HG03025 (cell line): ENCODE data around the gene ATP4A.

Source experiments
- ATAC-seq: cut with Tn5 transposase; IDR thresholded peaks from one replicate; pipeline ENCODE4 v1.9.1; 2021; ENCODE audit warnings: mild to moderate bottlenecking, moderate library complexity; ENCODE audit not compliant: unreplicated experiment, low FRiP score

The ATP4A gene

DNA sequence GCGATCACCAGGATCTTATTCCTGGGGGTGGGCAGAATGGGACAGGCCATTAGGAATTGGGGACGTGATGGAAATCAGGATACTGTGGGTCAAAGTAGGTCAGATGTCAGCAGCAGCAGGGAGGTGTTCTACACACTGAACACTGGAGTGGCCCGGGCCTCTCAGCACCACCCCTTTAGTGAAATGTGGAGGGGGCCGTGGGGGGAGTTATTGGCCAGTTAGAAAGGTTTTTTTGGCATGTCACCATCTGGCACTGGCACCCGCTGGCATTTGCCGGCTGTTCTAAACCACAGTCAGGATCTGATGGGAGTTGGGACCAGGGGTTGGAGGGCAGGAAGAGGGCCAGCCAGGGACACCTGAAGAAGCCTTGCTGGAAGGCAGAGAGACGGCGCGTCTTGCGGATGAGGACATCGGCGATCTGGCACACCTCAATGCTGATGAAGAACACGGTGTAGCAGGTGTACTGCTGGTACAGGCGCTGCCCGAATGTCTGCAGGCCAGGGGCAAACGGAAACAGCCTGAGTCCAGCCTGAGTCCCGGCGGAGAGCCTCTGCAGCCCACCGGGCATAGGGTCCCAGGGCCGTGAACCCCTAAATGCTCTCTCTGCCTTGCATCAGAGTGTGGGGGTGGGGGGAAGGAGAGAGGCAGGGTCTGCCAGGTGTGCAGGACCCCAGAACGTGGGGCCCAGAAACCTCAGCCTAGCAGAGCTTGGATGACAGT, 12.2 kb downstream of the ATP4A start:
- ATAC-seq: no peak

DNA sequence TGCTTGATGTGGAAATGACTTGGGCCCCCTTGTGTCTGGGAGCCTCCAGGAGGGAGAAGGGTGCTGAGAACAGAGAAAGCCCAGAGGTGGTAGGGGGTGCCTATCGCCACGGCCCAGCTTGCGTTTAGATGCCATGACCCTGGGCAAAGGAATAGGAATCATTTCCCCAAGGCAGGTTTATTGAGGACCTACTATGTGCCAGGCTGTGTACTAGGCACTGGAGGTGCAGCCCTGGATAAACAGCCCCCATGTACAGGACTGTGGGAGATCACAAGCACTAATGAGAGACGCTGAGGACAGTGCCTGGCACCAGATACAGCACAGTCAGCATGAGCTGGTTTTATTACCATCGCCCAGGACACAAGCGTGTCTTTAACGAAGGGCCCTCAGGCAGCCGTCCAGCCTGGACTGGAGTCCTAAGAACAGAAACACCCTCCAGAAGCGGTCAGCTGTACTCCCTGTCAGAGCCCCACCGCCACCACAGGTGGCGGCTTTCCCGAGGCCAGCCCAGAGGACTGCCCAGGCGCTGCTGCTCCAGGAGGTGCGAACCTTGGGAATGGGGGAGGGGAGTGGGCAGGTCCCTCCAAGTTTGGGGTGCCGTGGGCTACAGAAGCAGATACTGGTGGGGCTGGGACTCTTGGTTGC, 13.5 kb downstream of the ATP4A start:
- ATAC-seq: no peak

DNA sequence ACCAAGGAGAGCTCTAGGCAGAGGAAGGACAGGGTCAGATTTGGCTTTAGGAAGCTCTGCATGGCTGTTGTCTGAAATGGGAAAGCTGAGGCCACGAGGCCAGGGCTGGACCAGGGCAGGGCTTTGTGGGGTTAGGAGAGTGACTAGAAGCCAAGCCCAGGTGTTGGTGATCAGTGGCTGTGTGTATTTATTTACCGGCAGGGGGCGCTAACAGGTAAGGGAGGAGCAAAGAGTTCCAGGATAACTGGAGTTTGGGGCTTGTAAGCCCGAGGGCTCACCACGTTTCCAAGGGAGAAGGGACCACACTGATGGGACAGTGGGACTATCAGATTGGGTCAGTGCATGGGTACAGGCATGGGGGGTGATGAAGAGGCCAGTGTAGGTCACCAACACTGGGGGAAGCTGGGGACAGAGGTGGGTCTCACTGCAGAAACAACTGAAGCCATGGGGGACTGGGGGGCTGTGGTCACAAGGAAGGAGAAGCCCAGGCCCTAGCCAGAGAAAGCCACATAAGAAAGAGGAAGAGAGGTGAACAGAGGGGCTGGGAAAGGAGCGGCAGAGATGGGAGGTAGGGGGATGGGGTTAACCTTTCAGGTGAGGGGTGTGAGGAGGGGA, 14.2 kb downstream of the ATP4A start:
- ATAC-seq: no peak

DNA sequence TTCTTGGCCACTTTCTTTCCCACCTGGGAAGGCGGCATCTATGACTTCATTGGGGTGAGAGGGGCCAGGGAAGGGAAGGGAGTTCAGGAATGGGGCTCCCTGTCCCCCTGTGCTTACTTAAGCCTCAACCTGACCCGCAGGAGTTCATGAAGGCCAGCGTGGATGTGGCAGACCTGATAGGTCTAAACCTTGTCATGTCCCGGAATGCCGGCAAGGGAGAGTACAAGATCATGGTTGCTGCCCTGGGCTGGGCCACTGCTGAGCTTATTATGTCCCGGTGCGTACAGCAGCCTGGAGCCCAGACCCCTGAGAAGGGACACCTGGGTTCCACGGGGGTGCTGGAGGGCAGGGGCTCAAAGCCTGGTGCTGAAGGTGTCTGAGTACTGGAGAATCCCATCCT, 16.9 kb downstream of the ATP4A start:
- no peak for ATAC-seq

DNA sequence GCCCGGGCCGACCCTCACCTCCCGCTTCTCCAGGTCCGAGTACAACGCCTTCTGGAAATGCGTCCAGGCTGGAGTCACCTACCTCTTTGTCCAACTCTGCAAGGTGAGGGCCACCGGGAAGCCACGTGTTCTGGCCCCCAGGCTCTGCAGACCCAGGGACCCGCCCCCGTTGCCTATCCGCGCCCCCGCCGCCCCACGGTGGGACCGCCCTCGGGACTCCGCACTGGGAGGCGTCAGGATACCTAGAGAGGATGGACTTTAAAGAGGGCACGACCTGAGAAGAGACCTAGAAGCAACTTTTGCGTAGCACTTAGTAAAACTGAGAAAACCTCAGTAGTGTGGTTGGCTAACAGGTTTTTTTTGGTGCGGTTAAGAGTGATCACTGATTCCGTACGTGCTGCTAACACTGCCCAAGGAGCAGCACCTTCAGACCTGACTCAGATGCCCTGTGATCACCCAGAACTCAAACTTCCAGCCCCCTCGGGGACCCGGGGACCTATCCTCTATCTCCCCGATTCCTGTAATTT, 17.5 kb downstream of the ATP4A start:
- peak; percentile 29 for ATAC-seq

DNA sequence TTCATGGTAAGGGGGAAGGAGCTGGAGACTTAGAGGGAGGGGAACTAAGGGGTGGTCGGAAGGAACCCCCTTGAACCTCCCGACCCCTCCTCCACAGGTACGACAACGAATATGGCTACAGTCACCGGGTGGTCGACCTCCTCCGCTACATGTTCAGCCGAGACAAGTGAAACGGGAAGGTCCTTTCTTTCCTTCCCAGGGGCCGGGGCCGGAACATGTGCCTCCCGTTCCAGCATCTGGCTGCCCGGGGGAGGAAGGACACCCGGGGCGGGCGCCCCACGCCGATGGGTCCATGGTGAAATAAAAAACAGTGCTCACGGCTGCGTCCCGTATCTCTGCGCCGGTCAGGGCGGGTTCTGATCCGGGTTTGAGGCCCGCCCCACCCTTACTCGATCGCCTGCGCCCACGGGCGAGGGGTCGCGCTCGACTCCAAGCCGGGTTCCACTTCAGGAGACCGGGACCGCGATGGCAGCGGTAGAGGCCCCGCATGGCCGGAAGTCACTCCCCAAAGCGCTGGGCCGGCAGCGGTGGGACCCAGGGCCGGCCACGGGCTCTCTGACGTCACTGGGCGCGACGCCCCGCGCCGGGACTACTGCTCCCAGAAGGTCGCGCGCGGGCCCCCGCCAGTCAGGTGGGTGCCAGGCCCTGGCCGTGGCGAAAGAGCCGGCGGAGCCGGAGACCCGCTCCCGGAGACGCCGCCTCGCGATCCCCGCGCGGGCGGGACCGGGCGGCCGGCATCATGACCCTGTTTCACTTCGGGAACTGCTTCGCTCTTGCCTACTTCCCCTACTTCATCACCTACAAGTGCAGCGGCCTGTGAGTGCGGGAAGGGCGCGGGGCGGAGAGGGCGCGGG, 18.2 kb downstream of the ATP4A start, which contains the start of gene TMEM147:
TSS of gene TMEM147 (plus strand) at position 626 of the 854 bp plus-strand sequence. CDS start at position 740, 114 bp downstream.
- peak; percentile 57 for ATAC-seq

DNA sequence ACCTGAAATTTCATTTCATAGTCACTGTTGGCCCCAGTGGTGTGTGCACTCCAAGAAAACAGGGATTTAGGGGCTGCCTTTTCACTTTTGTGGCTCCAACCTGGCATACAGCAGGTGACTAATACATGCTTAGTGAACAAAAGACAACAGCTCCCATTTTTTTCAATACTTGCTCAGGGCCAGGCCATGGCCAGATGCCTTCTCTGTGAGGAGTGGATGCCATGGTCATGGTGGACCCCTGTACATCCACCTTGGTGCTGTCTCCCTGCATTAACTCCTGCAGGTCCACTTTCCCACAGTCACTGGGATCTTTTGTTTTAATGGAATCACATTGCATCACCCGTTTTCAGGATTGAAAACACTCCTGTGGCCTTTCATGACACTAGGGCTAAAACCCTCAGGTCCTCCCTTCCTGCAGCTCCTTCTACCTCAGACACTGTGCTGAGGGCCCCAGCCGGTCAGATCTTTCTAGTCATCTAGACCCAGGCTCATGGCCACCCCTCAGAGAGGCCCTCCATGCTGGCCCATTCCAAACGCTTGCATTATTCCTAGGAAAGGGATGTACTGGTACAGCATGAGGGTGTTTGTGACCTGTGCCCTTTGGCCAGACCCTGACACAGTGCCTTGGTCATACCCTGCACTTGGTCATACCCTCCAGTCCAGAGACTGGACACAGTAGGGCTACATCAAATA, 19.2 kb downstream of the ATP4A start:
- no peak for ATAC-seq

DNA sequence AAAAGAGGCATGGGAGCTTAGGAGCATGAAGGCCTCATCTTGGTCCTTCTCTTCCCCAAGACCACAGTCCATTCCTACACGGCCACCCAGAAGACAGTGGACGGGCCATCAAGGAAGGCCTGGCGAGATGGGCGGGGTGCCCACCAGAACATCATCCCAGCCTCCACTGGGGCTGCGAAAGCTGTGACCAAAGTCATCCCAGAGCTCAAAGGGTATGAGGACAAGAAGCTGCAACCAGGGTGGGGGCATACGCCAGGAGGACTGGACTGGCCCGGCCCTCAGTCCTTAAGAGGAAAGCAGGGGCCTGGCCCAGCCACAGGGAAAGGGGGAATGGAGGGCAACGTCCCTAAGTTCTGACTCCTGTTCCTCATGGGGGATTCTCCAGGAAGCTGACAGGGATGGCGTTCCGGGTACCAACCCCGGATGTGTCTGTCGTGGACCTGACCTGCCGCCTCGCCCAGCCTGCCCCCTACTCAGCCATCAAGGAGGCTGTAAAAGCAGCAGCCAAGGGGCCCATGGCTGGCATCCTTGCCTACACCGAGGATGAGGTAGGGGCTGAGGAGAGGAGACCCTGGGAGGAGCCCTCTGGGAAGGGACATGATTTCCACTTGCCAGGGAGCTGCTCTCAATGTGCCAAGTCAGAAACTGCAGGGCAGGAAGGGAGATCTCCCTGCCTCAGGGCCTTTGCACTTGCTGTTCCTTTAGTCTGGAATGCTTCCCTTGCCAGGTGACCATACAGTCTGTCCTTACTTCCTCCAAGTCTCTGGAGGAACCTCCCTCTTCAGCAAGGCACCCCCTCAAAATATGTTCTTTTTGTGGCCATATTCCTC, 20.0 kb downstream of the ATP4A start:
- ATAC-seq: no peak

DNA sequence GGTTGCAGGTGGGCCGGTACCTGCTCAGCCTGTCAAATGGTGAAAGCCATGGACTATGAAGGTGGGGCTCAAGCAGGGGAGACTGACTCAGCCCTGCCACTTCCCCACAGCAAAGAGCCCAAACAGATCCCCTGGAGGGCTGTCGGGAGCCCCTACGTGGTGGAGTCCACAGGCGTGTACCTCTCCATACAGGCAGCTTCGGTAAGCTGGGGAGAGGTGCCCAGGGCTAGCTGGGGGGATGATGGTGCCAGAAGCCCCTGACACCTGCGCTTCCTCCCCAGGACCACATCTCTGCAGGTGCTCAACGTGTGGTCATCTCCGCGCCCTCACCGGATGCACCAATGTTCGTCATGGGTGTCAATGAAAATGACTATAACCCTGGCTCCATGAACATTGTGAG, 21.2 kb downstream of the ATP4A start:
- no peak for ATAC-seq

DNA sequence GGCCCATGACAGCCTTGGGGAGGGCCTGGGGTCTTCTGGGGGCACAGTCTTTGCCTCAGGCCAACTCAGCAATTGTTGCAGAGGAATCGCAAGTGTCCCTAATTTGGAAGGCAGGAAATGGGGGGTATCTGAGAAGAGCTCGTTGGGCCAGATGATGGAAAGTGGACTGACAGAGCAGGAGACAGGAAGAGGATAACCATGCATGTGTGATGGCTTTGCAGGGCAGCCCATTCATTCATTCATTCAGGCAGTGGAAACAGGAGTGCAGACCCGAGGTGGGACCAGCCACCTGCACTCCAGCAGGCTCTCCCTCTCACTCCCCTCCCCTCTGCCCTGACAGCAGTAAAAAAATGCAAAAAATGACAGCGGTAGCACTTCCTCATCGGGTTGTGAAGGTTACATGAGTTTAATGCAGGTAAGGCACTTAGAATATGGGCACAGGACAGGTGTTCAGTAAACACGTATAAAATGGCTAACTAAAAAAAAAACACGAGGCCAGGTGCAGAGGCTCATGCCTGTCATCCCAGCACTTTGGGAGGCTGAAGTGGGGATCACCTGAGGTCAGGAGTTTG, 23.0 kb downstream of the ATP4A start:
- ATAC-seq: no peak

DNA sequence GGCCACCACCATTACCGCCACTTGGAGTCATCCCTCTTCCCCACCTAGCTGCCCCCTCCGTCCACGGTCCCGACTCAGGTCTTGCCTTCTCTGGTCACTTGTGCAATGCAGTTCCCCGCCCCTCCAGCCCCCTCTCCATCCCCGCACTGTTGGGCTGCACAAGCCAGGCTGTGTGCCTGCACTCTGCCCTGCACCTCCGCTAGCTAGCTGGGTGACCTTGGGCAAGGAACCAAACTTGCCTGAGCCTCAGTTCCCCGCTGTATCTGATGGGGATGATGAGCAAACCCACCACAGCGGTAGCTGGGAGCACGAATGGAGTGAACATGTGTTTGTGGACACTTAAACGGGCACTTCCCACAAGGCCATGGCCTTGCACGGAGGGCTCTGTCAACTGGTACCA, 23.6 kb downstream of the ATP4A start:
- no peak for ATAC-seq

DNA sequence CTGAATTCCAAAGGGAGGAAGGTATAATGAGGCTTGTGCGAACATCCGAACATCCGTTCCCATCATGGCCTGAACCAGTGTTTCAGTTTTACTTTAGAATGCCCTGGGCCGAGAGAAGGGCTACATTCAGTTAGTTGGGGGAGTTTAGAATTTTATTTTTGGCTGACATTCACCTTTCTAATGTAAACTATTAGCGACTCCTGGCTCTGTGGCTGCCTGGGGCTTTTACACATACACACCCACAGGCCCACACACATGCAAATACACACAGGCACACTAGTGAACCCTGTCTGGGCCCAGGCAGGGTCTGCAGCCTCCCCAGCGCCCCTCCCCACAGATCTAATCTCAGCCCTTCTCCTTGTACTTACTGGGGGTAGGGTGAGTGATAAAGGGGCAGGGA, 24.1 kb downstream of the ATP4A start:
- no peak for ATAC-seq

DNA sequence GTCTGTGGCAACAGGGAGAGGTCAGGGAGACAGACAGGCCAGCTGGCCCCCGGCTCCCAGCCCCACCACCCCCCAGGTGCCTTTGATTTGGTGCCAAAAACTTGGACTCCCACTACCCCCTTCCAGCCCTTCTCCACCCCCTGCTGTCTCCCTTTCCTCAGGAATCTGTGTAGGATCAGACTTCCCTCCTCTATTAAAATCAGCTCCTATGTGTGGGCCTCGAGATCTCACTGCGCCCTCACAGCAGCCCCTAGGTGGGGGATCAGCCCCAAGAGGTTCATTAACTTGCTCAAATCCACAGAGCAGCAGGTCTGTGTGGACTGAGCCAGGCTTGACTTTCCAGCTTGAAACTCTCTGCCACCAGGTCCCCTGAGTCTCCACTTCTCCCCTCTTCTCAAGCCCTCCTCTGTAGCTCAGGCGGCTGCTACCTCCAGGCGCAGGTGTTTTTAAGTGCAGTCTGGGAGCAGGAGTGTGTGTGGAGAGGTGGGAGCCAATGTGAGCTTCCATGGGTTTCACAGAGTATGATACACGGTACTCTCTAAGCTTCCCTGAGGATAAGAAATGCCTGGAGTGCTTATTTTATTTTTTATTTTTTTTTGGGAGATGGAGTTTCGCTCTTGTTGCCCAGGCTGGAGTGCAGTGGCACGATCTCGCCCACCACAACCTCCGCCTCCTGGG, 28.5 kb downstream of the ATP4A start:
- no peak for ATAC-seq

DNA sequence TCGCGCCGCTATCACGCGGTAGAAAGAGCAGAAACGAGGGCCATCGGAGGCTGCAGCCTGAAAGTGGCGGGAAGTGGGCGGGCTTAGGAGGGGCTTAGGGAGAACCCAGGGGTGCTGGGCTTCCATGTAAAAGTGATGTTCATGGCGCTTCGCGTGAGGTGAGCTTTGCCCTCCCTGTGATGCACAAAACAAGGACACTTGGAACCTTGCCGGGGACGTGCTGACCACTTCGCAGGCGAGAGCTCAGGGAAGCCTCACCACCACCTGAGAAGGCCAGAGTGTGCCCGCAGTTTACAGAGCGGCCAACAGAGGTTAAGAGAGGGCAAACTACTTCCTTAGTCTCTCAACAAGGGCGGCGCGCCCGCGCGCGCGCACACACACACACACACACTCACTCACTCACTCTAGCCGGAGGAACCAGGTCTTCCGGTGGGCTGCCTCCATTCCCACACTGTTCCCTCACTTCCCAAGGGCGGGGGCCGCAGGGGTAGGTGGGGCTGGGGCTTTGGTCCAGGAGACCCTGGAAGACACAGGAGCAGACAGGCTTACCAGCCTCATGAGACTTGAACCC, 29.6 kb downstream of the ATP4A start:
- no peak for ATAC-seq

DNA sequence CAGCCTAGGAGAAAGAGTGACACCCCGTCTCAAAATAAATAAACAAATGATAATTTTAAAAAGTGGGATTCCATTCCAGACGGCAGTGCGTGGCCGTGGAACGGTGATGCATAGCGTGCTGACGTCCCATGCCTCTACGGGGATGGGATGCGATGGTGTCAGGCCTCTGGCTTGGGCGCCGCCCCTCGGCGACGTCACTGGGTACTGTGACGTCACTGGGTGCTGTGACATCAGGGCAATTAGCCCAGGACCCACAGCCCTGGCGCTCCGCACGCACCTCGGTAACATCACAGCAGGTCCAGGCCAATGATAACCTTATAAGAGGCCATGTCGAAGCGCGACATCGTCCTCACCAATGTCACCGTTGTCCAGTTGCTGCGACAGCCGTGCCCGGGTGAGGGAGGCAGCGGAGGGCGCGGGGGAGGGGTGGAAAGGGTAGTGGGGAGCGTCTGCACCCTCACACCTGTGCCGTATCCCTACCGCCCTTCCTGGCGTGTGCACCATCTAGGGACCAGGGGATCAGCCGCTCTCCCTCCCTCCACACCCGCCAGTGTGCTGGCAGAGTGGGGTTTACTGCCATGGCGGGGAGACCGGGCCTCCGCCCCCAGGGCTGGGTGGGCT, 30.1 kb downstream of the ATP4A start, which contains the start of gene GAPDHS:
TSS of gene GAPDHS (plus strand) at position 256 of the 621 bp plus-strand sequence. CDS start at position 328, 72 bp downstream.
- ATAC-seq: no peak

DNA sequence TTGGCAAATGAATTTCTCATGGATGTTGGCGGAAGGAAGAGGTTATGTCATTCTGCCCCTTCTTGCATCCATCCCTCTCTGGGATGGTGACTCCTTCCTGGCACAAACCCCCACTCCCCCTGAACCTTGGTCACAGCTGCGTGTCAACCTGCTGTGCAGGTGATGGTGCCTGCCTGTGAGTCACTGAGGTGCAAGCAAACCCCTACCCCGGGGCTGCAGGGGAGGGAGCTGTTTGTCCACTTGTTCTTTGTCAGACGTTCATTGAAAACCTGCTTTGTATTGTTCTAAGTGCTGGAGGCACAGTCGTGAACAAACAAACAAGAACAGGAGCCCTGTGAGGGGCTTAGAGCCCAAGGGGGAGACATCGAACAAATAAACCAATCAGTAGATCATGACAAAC, 32.2 kb downstream of the ATP4A start:
- ATAC-seq: no peak
